Limb (tissue), 2 donors: Measurements from ENCODE around the gene ZNF564.
A peak's percentile ranks its signal among the peaks of the same experiment; 100 is the strongest.
"Not testable (repeated sequence)": the region's sequence is repeated elsewhere in the genome, so short reads cannot be mapped to it uniquely, and the experiment has no call there.

Experiments
- DNase-seq, 2 donors: peaks; one replicate each; pipeline ENCODE4 v3.0.0-alpha.2; 2016; ENCODE audit errors: extremely low spot score in 2 of 2

Gene ZNF564

DNA sequence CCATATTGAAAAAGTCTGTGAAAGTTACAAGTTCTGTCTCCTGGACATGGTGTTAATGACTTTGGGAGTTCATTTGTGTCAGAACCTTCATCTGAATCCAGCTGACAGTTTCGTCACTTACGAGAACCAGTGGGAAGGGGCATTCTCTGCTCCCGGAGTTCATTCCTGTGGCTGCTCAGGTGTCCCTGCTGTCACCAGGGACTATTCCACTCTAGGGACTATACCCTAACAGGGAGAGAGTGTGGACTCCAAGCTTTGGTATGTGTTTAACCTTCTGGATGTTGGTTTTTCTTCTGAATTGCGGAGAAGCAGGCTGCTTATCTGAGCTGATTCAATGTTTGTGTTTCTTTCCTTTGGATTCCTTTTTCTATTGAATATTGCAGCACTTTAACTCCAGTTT lies 54.2 kb downstream of the ZNF564 start:
- no peak for DNase-seq

DNA sequence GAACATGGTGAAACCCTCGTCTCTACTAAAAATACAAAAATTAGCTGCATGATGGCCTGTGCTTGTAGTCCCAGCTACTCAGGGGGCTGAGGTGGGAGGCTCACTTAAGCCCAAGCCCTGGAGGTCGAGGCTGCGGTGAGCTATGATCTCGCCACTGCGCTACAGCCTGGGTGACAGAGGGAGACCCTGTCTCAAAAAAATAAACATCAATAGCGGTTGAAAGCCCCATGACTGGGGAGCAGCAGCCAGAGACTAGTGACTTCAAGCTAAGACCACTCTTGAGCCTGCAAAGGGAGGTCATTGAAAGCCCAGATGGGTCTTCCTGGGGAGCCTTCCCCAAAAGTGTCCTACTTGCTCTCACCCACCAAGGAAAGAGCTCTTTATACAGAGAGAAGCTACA lies 54.8 kb downstream of the ZNF564 start:
- DNase-seq, result no peak

DNA sequence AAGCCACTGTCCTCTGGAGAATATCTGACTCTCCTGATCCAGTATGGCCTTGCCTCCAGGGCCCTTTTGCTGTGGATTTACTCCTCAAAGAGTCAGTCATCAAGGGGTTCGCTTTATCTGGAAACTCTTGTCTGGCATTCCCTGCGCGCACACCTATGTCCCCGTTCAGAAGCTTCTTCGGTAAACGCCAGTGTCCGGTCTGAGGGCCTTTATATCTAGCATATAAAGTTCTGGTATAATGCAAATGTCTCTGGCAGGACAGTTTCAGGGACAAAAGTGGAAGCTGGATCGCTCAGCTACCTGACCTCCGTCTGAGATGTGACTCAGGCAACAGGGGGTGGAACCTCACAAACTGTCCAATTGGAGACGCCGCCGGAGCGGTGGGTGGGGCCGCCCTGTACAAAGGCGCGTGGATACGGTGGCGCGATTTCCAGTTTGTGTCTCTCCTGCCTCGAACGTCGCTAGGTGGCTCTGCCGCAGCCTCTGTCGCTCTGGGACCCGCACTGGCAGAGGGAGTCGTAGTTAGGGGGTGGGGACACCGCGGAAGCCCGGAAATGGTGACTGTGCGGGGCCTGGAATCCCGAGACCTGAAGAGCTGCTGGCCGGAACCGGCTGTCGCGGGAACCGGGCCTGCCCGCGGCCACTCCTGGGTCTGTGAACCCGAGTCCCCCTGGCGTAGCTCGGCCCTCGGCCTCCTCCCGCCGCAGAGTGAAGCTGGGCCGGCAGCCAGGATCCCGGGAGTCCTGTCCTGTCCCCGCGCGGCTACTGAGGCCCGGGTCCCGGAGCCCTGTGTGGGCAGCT lies 56.1 kb downstream of the ZNF564 start:
- peak; percentile 91 to 93 for DNase-seq

DNA sequence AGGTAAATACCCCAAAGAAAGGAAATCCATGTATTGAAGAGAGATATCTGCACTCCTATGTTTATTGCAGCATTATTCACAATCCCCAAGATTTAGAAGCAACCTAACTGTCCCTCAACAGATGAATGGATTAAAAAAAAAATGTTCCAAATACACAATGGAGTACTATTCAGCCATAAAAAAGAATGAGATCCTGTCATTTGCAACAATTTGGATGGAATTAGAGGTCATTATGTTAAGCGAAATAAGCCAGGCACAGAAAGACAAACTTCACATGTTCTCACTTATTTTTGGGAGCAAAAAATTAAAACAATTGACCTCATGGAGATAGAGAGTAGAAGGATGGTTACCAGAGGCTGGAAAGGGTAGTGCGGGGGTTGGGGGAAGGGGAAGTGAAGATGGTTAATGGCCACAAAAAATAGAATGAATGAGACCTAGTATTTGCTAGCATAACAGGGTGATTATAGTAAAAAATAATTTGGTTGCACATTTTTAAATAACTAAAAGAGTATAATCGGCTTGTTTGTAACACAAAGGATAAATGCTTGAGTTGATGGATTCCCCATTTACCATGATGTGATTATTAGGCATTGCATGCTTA lies 56.9 kb downstream of the ZNF564 start:
- no peak for DNase-seq

DNA sequence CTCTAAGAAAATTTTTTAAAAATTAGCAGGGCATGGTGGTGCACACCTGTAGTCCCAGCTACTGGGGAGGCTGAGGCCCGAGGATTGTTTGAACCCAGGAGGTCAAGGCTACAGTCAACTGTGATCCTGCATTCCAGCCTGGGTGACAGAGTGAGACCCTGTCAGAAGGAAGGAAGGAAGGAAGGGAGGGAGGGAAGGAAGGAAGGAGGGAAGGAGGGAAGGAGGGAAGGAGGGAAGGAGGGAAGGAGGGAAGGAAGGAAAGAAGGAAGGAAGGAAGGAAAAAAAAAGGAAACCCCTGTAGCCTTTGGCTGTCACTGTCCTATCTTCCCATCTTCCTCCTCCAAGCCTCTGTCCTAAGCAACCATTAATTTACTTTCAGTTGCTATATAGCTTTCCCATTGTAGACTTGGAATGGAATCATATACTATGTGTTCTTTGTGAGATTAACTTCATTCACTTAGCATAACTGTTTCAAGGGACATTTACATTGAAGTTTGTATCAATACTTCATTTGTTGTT lies 65.0 kb downstream of the ZNF564 start:
- not testable (repeated sequence) for DNase-seq

DNA sequence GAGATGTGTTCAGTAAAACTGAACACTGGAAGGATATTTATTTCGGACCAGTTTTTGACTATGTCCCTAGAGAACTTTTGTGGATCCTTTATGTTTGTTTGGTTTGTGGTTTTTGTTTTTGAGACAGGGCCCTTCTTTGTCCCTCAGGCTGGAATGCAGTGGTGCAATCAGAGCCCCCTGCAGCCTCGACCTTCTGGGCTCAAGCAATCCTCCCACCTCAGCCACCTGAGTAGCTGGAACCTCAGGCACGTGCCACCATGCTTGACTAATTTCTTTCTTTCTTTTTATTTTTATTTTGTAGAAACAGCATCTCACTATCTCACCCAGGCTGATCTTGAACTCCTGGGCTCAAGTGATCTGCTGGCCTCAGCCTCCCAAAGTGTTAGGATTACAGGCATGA lies 65.7 kb downstream of the ZNF564 start:
- DNase-seq, result no peak

DNA sequence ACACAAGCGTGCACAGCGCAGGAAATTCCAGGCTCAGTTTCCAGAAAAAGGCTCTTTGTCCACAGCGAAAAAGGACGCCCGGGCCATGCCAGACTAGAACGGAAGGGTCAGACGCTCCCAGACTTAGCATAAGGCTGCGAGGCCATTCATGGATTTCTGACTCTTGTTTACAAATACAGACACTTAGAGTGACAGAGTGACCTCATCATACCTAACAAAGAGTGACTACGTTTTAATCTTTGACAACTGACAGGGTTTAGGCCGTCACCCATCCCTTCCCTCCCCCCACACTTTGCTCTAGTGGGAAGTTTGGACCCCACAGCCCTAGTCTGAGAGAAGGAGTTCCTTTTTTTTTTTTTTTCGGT lies 66.2 kb downstream of the ZNF564 start:
- no peak for DNase-seq

DNA sequence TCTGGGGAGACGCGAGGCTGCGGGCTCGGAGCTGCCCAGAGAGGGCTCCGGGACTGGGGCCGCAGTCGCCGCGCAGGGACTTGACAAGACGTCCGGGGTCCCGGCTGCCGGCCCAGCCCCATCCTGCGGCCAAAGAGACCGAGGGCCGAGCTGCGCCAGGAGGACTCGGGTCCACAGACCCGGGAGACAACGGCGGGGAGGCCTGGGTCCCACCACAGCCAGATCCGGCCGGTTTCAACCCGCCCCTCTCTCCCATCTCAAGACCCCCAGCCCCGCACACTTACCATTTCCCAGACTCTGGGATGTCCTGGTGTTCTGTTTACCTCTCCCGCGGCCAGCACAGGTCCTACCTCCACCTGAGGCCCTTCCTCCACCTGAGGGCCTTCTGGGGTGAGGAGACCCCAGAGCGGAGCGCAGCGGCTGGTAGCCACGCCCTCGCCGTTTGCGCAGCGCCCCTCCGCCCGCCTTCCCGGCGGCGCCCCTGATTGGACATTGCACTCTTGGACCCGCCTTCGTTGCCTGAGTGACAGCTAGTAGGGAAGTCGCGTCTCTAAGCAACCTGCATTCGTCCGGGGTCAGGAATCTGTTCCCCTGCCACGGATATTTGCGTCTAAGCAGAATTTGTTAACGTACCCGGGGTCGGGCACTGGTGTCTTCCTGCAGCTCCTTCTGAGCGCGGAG lies 66.8 kb downstream of the ZNF564 start, which contains the start of gene ZNF709:
TSS of gene ZNF709 (minus strand) at position 446 of the 681 bp plus-strand sequence. CDS start at position 287, 159 bp downstream.
- DNase-seq, result peak; percentile 95 to 97

DNA sequence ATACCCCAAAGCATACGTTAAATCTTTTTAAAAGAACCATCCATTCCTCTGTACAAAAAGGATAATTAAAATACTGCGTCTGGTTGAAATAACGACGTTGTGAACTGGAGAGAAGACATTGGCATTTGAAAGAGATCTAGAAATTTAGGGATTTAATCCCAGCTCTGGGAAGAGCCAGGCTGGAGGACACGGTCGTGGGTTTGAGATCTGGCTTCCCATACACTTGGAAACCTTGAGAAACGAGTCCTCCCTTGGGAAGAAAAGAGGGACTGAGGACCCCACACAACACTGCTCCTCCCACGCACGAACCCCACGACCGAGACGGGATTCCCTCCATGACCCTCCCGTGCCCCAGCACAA lies 67.3 kb downstream of the ZNF564 start:
- no peak for DNase-seq

DNA sequence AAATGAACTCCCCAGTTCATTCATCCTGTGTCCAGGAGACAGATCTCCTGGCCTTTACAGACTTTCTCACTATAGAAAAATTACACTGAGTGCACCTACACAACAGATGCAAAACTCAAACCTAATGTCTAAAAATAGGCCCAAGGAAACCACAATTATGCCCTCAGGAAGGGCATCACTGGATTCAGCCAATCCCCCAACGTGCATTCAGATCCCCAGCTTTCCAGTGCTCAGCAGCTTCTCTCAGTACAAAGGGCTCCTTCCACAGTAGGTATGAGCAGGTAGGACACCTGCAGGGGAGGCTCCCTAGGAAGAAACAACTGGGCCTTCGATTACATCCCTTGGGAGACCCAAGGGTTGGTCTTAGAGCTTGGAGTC lies 68.8 kb downstream of the ZNF564 start:
- no peak for DNase-seq

DNA sequence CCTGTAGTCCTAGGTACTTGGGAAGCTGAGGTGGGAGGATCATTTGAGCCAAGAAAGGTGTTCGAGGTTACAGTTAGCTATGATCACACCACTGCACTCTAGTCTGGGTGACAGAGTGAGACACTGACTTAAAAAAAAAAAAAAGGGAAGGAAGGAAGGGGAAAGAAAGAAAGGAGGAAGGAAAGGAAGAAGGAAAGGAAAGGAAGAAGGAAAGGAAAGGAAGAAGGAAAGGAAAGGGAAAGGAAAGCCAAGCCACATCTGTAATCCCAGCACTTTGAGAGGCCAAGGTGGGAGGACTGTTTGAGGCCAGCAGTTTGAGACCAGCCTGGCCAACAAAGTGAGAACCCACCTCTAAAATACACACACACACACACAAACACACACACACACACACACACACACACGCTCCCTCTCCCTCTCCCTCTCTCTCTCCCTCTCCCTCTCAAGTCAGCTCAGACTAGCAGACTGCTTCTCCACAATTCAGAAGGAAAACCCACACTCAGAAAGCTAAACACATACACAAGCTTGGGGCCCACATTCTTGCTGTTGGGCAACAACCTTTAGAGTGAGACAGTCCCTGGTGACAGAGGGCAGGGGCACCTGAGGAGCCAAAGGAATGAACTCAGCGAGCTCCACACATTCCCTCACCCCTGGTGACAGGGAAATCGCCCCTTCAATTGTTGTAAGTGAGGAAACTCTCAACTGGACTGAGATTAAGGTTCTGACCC lies 69.3 kb downstream of the ZNF564 start:
- no peak for DNase-seq

DNA sequence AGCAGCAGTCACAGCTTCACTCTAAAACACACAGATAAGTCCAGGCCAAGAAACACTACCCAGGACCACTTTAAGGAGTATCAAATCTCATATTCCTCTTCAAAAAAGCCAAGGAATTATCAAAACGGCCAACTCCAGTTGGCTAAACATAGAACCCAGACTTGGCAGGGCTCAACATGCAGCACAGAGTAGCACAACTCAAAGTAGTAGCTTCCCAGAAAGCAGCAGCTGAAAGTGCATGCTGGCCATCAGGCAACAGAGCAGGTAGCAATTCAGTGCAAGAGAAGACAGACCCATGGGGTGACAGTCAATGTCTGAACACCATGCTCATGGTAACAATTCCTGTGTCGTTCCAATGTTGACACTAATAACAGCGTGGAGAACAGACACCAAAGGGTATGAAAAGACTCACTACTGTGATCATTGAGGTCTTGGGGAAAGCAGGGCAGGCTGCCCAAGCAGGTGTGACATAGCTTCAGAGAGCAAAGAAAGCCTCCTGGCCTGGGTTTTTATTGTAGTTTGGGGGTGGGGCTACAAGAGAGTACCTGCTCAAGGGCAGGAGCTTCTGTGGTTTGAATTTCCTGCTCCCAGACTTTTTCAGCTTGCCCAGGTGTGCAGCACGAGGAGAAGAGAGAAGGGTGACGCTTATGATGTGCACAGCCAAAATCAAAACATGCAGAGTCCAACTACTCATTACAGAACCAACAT lies 72.9 kb downstream of the ZNF564 start:
- no peak for DNase-seq
